Hematopoietic multipotent progenitor cell treated with erythropoietin and hydrocortisone succinate and interleukin-3 and kit ligand, for 17 days (in vitro differentiated cells): ENCODE data around the gene LAMB1.
"Not testable (repeated sequence)": the region's sequence is repeated elsewhere in the genome, so short reads cannot be mapped to it uniquely, and the experiment has no call there.

Experiments
- DNase-seq: peaks from one replicate; pipeline ENCODE4 v3.0.0-alpha.2; 2015; ENCODE audit warnings: low spot score

LAMB1 gene

DNA sequence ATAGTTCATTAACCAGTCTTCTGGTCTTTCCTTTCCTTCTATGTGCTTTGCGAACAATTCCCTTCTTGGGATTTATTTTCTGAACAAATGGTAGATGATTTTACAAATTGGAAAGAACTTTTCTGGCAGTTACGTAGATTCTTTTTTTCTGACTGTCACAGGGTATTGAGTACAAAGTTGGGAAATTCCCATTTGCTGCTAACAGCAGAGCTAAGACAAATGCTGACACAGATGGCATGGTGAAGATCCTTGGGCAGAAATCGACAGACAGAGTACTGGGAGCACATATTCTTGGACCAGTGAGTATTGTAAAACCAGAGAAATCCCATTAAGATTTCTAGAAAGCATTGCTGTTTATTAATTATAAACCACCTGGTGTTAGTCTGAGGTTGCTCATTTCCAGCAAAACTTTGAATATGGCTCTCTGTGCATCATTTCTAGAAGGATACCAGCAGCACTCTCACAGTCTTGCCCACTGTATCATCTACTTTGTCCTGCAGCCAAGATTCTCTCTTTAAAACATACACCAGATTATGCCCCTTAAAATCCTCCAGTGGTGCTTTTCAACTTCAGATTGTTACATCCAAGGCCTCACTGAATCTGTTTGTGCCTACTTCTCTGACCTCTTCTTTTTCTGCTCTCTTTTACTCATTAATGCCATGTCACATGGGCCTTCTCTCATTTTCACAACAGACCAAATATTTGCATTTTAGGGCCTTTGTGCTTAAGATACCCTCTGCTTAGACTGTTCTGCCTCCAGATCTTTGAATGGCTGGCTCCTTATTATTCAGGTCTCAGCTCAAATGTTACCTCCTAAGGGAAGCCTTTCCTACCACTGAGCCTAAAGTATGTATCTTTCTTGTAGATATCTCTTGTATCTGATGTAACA, 85.0 kb downstream of the LAMB1 start:
- no peak for DNase-seq

- no peak for DNase-seq
Measured at GRCh38 chr7:107915541-107915940, 87.4 kb downstream of the LAMB1 start.

- no peak for DNase-seq
Measured at GRCh38 chr7:107914831-107915230, 88.1 kb downstream of the LAMB1 start.

- DNase-seq, result no peak
Measured at GRCh38 chr7:107913851-107914250, 89.1 kb downstream of the LAMB1 start.

- DNase-seq, result no peak
Measured at GRCh38 chr7:107911981-107912380, 91.0 kb downstream of the LAMB1 start.

- no peak for DNase-seq
Measured at GRCh38 chr7:107909445-107909844, 93.5 kb downstream of the LAMB1 start.

GRCh38 chr7:107907790-107908189, 95.2 kb downstream of the LAMB1 start:
- no peak for DNase-seq

DNA sequence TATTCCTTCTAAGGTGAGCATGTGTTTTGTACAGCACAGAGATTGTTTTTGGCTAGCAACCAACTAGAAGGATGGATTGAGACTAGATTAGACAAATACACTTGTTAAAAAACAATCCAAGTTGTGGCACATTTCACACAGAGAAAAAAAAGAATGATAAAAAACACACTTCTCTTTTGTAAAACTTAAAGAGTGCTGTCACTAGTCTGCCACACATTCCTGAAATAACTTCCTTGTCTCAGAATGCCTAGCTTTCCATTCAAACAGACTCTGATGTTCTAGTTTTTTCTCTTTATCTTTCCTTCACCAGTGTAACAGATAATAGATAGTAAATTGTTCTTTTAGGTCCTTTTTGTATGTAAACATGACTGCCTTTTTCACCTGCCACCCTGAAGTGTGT, 100.6 kb downstream of the LAMB1 start:
- DNase-seq, result no peak

GRCh38 chr7:107900496-107901015, 102.4 kb downstream of the LAMB1 start:
- DNase-seq, result no peak

GRCh38 chr7:107898997-107899594, 103.9 kb downstream of the LAMB1 start:
- no peak for DNase-seq

DNA sequence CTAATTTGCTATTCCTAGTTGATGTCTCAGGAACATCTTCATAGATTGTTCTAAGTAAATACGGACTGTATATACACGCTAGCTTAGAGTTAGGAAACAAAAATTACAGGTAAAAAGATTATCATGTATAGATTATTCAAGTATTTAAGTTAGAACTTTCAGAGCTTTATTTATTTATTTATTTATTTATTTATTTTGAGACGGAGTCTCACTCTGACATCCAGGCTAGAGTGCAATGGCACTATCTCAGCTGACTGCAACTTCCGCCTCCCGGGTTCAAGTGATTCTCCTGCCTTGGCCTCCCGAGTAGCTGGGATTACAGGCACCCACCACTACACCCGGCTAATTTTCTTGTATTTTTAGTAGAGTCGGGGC, 110.6 kb downstream of the LAMB1 start:
- not testable (repeated sequence) for DNase-seq

DNA sequence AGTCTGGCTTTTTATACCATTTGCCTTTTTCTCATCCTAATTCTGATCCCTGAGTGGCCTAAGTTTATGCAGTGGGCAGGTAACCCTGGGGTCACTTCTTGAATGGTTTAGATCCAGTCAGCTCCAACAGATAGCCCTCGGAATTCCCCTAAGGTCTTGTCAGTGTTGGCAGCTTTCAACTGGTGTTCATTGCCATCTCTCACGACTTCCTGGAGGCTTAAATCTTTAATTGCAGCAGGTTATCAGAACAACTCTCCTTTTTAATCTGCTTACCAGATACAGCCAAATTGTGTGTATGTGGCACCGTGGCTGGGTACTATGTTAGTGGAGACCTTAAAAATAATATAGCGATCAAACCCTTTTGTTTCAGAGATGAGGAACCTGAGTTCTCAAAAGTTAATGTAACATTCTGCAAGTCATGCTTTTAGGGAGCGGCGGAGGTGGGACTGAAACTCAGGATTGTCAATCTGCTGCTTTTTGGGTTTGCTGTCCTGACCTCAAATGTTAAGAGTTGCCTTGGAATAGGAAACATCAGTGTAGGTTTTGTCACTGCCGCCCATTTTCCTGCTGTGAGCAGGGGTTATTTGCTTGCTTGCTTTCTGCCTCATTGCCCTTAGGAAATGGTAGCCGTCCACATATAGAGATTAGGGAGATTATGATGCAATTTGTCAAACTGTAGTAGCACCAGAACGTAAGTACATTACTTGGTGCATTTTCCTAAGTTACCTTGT, 111.2 kb downstream of the LAMB1 start:
- peak; percentile 78 for DNase-seq

DNA sequence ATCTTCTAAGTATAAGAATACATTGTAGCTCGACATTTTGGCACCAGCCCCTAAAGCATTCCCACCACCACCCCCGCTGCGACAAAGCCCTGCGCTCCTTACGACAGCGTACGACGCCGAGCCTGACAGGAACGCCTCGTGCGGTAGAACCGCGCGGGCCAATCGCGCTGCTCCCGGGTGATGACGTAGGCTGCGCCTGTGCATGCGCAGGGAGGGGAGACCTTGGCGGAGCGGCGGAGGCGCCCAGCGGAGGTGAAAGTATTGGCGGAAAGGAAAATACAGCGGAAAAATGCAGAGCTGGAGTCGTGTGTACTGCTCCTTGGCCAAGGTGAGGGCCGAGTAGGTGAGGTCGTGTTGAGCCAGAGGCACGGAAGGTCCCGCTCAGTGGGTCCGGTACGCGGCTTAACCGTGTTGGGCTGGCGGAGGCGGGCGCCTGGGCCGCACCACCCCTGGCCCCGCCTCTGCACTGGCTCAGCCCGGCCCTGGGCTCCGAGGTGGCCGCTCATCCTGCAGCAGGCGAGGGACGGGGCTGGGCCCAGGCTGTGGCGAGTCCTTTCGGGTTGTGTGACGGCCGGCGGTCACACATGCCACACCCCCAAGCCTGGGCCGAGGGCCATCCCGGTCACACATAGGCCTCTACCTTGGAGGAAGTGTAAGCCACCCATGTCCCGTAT, 111.9 kb downstream of the LAMB1 start, which contains the start of gene DLD:
DLD (plus strand) TSS at position 222 of the 674 bp plus-strand sequence; CDS start at position 290, 68 bp downstream.
- DNase-seq, result peak; percentile 93

- no peak for DNase-seq
Measured at GRCh38 chr7:107890493-107890961, 112.4 kb downstream of the LAMB1 start.

DNA sequence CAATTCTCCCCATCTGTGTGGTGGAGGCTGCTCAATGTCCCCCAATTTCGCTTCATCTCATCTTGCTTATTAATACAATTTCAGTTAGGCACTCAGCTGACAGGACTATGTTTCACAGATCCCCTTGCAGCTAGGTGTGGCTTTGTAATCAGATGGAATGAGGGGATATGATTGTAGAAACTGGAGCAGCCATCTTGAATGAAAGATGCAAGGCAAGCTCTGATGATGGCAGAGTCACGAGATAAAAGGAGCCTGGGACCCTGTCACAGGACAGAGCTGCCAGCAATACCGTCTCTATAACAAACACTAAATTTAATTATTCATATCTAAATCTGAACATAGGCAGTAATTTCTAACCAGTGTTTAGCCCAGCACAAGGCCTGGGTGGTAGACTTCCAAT, 113.0 kb downstream of the LAMB1 start:
- DNase-seq, result no peak

- DNase-seq, result not testable (repeated sequence)
Measured at GRCh38 chr7:107887827-107888226, 115.1 kb downstream of the LAMB1 start.

- no peak for DNase-seq
Measured at GRCh38 chr7:107884066-107884818, 118.7 kb downstream of the LAMB1 start.

GRCh38 chr7:107882766-107883165, 120.2 kb downstream of the LAMB1 start:
- DNase-seq, result no peak

DNA sequence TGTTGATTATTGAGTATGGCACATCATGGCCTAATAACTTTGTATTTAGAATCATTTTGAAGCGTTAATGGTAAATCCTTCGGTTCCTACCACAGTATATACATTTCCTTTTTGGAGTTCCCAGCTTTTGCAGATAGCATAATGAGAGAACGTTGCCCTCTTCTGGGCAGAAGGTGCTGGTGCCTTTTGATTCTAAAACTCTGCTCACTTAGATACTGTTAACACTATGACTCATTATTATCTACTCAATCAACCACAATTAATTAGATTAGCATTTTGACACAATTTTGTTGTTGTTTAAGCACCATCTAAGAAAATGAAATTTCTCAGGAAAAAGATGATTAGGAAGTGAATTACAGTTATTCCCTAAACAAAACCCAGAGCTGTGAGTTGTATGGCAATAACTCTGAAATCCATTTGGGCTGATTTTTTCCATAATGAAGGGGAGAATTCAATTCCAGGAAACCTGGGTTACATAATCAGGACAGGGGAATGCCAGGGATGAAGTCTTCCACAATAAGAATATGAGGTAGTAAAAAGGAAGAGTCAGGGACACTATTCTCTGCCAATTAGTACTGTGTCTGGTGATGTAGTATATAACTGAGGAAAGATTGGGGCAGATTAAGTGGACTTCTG, 123.4 kb downstream of the LAMB1 start:
- DNase-seq, result peak; percentile 76

DNA sequence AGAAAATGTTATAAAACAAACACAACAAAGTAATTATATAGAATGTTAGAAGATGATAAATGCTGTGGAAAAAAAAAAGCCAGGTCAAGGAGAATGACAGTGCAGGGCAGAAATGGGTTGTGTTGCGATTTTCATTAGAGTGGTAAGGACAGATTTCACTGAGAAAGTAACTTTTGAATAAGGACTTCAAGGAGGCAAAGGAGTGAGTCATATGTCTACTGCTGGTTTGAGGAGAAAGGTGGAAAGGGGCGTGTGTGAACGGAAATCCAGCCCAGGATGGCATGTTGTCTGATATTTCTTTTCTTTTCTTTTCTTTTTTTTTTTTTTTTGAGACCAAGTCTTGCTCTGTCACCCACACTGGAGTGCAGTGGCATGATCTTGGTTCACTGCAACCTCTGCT, 124.3 kb downstream of the LAMB1 start:
- DNase-seq, result no peak
